Neuronal stem cell (in vitro differentiated cells): ENCODE measurements around the gene ABO.

ENCODE experiments used
- DNase-seq: peaks from one replicate; pipeline ENCODE4 v3.0.0-alpha.2; 2013; ENCODE audit warnings: low spot score
- H2AFZ ChIP-seq: one replicate; pipeline ENCODE4 v1.6.1; 2013; ENCODE audit warnings: mild to moderate bottlenecking, low read length, inconsistent platforms
- H2AK5ac ChIP-seq: 2 replicates; pipeline ENCODE4 v1.6.1; 2013; ENCODE audit warnings: low read depth, mild to moderate bottlenecking, inconsistent platforms, low read length, moderate library complexity, mixed read lengths
- H2BK120ac ChIP-seq: 2 replicates; pipeline ENCODE4 v1.6.1; 2013; ENCODE audit warnings: low read depth, mild to moderate bottlenecking, inconsistent platforms, low read length, moderate library complexity, mixed read lengths
- H2BK12ac ChIP-seq: one replicate; pipeline ENCODE4 v1.6.1; 2013; ENCODE audit warnings: low read length, inconsistent platforms
- H2BK15ac ChIP-seq: 2 replicates; pipeline ENCODE4 v1.6.1; 2013; ENCODE audit warnings: mild to moderate bottlenecking, low read length, inconsistent platforms, mixed read lengths
- H2BK5ac ChIP-seq: one replicate; pipeline ENCODE4 v1.6.1; 2013; ENCODE audit warnings: inconsistent platforms, mild to moderate bottlenecking, low read length, moderate library complexity
- H3K14ac ChIP-seq: one replicate; pipeline ENCODE4 v1.6.1; 2013; ENCODE audit warnings: low read length, inconsistent platforms
- H3K18ac ChIP-seq: 2 replicates; pipeline ENCODE4 v1.6.1; 2013; ENCODE audit warnings: low read length, inconsistent platforms
- H3K23ac ChIP-seq: 2 replicates; pipeline ENCODE4 v1.6.1; 2013; ENCODE audit warnings: low read depth, mild to moderate bottlenecking, mixed read lengths, low read length, inconsistent platforms; ENCODE audit not compliant: poor library complexity
- H3K27ac ChIP-seq: replicated peaks from 3 replicates; pipeline ENCODE4 v1.5.1; 2013; ENCODE audit warnings: low read length, inconsistent platforms
- H3K27me3 ChIP-seq, 3 experiments: 2 replicates each; pipeline ENCODE4 v1.6.1; 2013; ENCODE audit warnings: low read length in 3 of 3, mild to moderate bottlenecking in 2 of 3, inconsistent platforms in 1 of 3, low read depth in 1 of 3, mixed read lengths in 1 of 3, moderate library complexity in 1 of 3; ENCODE audit not compliant: control insufficient read depth in 3 of 3, insufficient read depth in 3 of 3
- H3K36me3 ChIP-seq, 2 donors: replicated peaks in 1 of 2; 2 replicates each; pipeline ENCODE4 v1.6.1; 2013; ENCODE audit warnings: low read length in 2 of 2; ENCODE audit not compliant: control insufficient read depth in 2 of 2, insufficient read depth in 2 of 2
- H3K4ac ChIP-seq: 2 replicates; pipeline ENCODE4 v1.6.1; 2013; ENCODE audit warnings: inconsistent platforms, mild to moderate bottlenecking, low read length, moderate library complexity
- H3K4me1 ChIP-seq, 2 donors: 1 replicate in 1 of 2; 2 replicates in 1 of 2; pipeline ENCODE4 v1.6.1; 2013; ENCODE audit warnings: low read length in 2 of 2, low read depth in 1 of 2; ENCODE audit not compliant: control insufficient read depth in 2 of 2, insufficient read depth in 1 of 2
- H3K4me2 ChIP-seq: one replicate; pipeline ENCODE4 v1.6.1; 2013; ENCODE audit warnings: mild to moderate bottlenecking, low read length, inconsistent platforms; ENCODE audit not compliant: insufficient read depth, poor library complexity, severe bottlenecking
- H3K4me3 ChIP-seq, 2 donors: 2 replicates each; pipeline ENCODE4 v1.5.1; 2013; ENCODE audit warnings: low read length in 2 of 2, mild to moderate bottlenecking in 2 of 2, inconsistent platforms in 1 of 2, moderate library complexity in 1 of 2
- H3K79me1 ChIP-seq: one replicate; pipeline ENCODE4 v1.6.1; 2013; ENCODE audit warnings: low read depth, mild to moderate bottlenecking, inconsistent platforms, low read length, moderate library complexity
- H3K9ac ChIP-seq: one replicate; pipeline ENCODE4 v1.6.1; 2013; ENCODE audit warnings: mild to moderate bottlenecking, low read depth, low read length, inconsistent platforms; ENCODE audit not compliant: poor library complexity
- H3K9me3 ChIP-seq, 2 donors: replicated peaks in 1 of 2; 2 replicates each; pipeline versions ENCODE3 to v1.6.1; 2013; ENCODE audit warnings: low read length in 2 of 2, mild to moderate bottlenecking in 2 of 2, inconsistent platforms in 1 of 2, low read depth in 1 of 2, mixed read lengths in 1 of 2, moderate library complexity in 1 of 2; ENCODE audit not compliant: control insufficient read depth in 2 of 2, insufficient read depth in 1 of 2
- H4K8ac ChIP-seq: one replicate; pipeline ENCODE4 v1.6.1; 2013; ENCODE audit warnings: low read depth, mild to moderate bottlenecking, inconsistent platforms, low read length, moderate library complexity
- H4K91ac ChIP-seq: one replicate; pipeline ENCODE4 v1.6.1; 2013; ENCODE audit warnings: low read length, low read depth, mild to moderate bottlenecking, inconsistent platforms; ENCODE audit not compliant: poor library complexity
- WGBS, 2 donors: extraction: QIAGEN DNeasy Blood & Tissue Kit; methylation state at CpG; one replicate each; pipeline ENCODE4 v1.1.7; 2013; ENCODE audit warnings: missing lambda C conversion rate in 2 of 2, mixed read lengths in 1 of 2; ENCODE audit not compliant: insufficient read length in 2 of 2, insufficient replicate concordance in 1 of 2; ENCODE audit errors: extremely low coverage in 2 of 2; 5-methylcytosine and 5-hydroxymethylcytosine counted together

The ABO gene

DNA sequence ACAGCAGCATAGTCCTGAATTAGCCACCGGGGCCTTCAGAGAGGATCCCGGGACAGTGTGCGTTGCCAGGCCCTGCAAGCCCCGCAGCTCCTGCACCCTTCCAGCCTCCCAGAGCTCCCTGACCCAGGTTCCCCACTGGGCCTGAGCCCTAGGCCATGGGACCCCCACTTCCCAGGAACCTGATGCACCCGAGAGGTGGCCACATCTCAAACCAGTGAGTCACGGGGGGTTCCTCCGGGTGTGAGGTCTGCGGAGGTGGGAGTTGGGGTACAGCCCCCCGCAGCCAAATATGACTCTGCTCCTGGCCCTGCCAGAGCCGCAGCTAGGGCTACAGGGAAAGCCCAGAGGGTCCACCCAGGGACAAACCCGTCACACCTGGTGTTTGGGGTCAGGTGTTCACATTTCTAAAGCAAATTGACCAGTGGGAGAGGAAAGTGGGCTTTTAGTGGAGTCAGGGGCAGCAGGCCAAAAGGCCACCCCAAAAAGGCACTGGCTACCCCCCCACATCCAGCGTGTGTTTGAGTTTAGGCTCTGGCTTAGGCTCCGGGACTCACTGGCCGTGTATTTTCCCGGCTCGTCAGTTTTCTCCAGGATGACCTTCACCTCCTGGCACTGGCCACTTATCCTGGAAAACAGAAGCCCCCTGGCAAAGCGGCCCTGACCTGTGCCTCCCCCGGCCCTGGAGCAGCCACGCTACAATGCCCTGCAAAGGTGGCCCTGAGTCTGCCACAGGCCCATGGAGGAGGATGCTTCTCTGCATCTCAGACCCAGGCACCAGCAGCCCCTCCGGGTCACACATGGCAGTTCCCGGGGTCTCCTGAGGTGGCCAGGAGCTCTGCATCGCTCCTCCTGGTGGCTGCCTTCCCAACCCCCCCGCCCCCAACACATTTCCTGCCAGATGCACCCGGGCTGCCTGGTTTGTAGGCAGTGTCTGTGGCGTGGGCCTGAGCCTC is 48.5 kb downstream of the ABO start:
- Histone ChIP-seq H2BK120ac (no peak overlapping the region), H3K23ac (peak overlapping the region; percentile 43), H2AK5ac (no peak overlapping the region), H3K36me3 (no peaks in the 10 kb centered on the region), H2BK12ac (no peak overlapping the region), H3K27me3 (peaks cover 0 to 18% (median 2%) of the 10 kb centered on the region in 3 experiments), H3K9ac (no peak overlapping the region), H4K91ac (no peak overlapping the region), H3K79me1 (no peaks in the 10 kb centered on the region), H3K9me3 (peaks cover 3 to 4% of the 10 kb centered on the region in 2 donors), H2AFZ (no peak overlapping the region), H3K27ac (no peak overlapping the region), H2BK5ac (no peak overlapping the region), H4K8ac (no peak overlapping the region), H2BK15ac (no peak overlapping the region), H3K14ac (peak overlapping the region; percentile 14), H3K4me2 (no peak overlapping the region), H3K18ac (no peak overlapping the region), H3K4me1 (no peaks in the 10 kb centered on the region), H3K4ac (no peak overlapping the region), H3K4me3 (no peak overlapping the region)
- no CpG with 5 or more reads among the region's 25 CpGs for WGBS, 2 donors
- DNase-seq = no peak

DNA sequence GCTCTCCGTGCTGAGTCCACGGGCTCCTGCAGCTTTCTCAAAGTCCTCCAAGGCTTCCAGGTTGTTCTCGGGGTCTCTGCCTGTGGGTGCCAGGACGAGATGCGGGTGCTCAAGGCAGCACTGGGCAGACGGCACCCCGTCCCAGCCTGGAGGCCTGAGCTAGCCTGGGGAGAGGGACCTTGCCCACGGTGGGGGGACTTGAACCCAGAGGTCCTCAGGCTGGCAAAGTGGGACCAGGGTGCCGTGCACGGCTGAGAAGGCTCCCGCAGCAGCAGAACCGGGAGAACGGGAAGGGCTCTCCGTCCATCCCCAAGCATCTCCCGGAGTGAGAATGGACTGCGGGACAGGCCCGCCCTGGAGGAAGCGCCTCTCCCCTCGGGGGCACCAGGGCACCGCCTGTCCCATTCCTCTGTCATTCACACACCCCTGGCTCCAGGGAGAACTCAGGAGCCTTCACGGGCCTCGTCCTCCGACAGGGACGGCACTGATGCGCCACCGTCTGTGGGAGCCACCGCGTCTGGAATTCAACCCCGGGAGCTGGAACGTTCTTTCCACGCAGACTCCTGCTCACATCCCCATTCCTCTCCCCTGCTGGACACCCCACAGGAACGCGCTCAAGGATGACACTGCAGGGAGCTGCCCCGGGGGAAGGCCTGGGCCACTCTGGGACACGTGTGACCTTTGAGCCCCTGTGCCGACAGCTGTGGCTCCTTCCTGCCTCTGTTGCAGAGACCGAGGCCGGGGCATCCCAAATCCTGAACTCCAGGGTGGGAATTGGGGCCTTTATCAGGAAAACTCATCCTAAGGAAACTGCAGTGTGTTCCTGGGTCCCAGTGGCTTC is 49.6 kb downstream of the ABO start:
- no peak overlapping the region for H3K4ac ChIP-seq
- H3K27ac ChIP-seq = no peak overlapping the region
- no peak overlapping the region for H3K4me3 ChIP-seq
- H2BK12ac ChIP-seq = no peak overlapping the region
- H3K18ac ChIP-seq = peak overlapping the region; percentile 72
- WGBS, 2 donors = no CpG with 5 or more reads among the region's 38 CpGs
- no peak overlapping the region for H2BK5ac ChIP-seq
- H2BK120ac ChIP-seq = no peak overlapping the region
- no peak overlapping the region for H2BK15ac ChIP-seq
- H3K9ac ChIP-seq = no peak overlapping the region
- peak overlapping the region; percentile 75 for H3K14ac ChIP-seq
- H4K8ac ChIP-seq = no peak overlapping the region
- H2AFZ ChIP-seq = no peak overlapping the region
- H3K4me2 ChIP-seq = no peak overlapping the region
- H3K23ac ChIP-seq = no peak overlapping the region
- H4K91ac ChIP-seq = no peak overlapping the region
- H3K27me3 ChIP-seq = peaks cover 0 to 22% (median 2%) of the 10 kb centered on the region in 3 experiments
- no peaks in the 10 kb centered on the region for H3K4me1 ChIP-seq
- H2AK5ac ChIP-seq = no peak overlapping the region
- no peaks in the 10 kb centered on the region for H3K36me3 ChIP-seq
- H3K79me1 ChIP-seq = no peaks in the 10 kb centered on the region
- no peak for DNase-seq
- H3K9me3 ChIP-seq = peaks cover 3 to 4% of the 10 kb centered on the region in 2 donors

DNA sequence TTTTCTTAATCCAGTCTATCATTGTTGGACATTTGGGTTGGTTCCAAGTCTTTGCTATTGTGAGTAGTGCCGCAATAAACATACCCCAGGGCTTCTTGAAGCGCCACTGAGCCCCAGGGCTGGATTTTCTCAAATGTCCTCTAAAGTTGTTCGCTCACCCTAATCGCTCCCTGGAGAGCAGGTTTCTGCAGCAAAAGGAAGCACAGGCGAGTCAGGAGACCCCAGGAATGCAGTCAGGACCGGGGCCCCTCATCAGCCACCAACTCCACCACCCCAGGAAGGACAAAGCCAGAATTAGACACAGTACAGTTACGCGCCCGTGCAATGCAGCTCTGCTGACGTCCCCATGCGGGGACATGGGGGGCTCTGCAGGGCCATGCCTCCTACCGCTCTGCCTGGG is 50.2 kb downstream of the ABO start:
- no peak overlapping the region for H3K4me3 ChIP-seq
- H3K14ac ChIP-seq = no peak overlapping the region
- H3K36me3 ChIP-seq = no peaks in the 10 kb centered on the region
- H2BK120ac ChIP-seq = no peak overlapping the region
- WGBS, 2 donors = no CpG with 5 or more reads among the region's 12 CpGs
- H3K79me1 ChIP-seq = no peaks in the 10 kb centered on the region
- no peaks in the 10 kb centered on the region for H3K4me1 ChIP-seq
- no peak overlapping the region for H2AFZ ChIP-seq
- H3K27me3 ChIP-seq = peaks cover 0 to 22% (median 0%) of the 10 kb centered on the region in 3 experiments
- H4K91ac ChIP-seq = no peak overlapping the region
- no peak overlapping the region for H3K18ac ChIP-seq
- H3K9ac ChIP-seq = no peak overlapping the region
- H3K9me3 ChIP-seq = no peaks in the 10 kb centered on the region
- H2BK15ac ChIP-seq = no peak overlapping the region
- H4K8ac ChIP-seq = no peak overlapping the region
- H2BK12ac ChIP-seq = no peak overlapping the region
- no peak overlapping the region for H2BK5ac ChIP-seq
- no peak overlapping the region for H3K4me2 ChIP-seq
- H3K23ac ChIP-seq = no peak overlapping the region
- no peak overlapping the region for H2AK5ac ChIP-seq
- H3K4ac ChIP-seq = no peak overlapping the region
- H3K27ac ChIP-seq = no peak overlapping the region
- no peak for DNase-seq
